Putamen (tissue), 1 donor: ENCODE results near the gene PTPN13.
"Not testable (repeated sequence)": the region's sequence is repeated elsewhere in the genome, so short reads cannot be mapped to it uniquely, and the experiment has no call there.

Source experiments
- DNase-seq: peaks from one replicate; pipeline ENCODE4 v3.0.0-alpha.2; 2016; ENCODE audit warnings: low spot score

Gene PTPN13

DNA sequence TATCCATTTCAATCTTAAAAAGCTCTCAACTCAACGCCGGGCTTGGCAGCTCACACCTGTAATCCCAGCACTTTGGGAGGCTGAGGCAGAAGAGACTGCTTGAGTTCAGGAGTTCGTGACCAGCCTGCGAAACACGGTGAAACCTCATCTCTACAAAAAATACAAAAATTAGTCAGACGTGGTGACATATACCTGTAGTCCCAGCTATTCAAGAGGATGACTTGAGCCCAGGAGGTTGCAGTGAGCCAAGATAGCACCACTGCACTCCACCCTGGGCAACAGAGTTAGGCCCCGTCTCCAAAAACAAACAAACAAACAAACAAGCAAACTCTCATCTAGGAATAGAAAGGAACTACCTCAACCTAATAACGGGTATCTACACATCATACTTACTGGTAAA is 50.8 kb downstream of the PTPN13 start:
- no peak for DNase-seq

DNA sequence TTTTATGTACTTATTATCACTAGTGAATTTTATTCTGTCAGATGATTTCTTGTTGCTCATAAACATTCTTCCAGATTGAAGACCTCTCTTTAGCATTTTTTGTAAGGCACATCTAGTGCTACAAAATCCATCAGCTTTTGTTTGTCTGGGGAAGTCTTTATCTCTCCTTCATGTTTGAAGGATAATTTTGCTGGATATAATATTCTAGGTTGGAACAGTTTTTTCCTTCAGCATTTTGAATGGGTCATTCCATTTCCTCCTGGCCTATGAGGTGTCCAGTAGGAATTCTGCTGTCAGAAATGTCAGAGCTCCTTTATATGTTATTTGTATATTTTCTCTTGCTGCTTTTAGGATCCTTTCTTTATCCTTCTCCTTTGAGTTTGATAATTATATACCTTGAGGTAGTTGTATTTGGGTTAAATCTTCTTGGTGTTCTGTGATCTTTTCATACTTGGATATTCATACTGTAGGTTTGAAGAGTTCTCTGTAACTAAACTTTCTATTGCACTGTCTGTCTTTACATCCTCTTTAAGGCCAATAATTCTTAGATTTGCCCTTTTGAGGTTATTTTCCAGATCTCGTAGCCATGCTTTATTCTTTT is 58.3 kb downstream of the PTPN13 start:
- no peak for DNase-seq

DNA sequence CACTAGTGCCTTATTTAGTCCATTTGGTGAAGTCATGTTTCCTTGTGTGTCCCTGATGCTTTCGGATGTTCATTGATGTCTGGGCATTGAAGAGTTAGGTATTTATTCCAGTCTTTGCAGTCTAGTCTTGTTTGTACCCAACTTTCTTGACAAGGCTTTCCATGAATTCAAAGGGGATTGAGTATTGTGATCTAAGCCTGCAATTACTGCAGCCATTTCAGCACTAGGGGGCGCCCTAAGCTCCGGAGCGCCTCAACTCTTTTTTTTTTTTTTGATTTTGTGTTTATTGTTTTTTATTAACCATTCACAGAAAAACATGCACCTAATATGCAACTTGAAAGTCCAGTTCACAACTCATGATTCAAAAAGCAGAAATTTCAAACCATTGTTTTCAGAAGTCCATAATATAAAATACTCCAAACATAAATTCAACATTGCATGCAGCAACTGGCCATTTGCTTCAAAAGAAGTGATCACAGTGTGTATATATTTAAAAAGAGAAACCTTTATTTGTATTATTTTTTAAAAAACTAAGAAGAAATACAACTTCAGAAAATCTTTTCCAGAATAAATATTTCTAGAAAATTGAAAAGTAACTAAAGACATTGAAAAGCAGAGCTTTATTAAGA is 59.2 kb downstream of the PTPN13 start:
- DNase-seq, result no peak

DNA sequence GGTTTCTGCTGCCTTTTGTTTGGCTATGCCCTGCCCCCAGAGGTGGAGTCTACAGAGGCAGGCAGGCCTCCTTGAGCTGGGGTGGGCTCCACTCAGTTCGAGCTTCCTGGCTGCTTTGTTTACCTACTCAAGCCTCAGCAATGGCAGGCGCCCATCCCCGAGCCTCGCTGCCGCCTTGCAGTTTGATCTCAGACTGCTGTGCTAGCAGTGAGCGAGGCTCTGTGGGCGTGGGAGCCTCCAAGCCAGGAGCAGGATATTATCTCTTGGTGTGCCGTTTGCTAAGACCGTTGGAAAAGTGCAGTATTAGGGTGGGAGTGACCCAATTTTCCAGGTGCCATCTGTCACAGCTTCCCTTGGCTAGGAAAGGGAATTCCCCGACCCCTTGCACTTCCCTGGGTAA is 62.7 kb downstream of the PTPN13 start:
- DNase-seq, result not testable (repeated sequence)

DNA sequence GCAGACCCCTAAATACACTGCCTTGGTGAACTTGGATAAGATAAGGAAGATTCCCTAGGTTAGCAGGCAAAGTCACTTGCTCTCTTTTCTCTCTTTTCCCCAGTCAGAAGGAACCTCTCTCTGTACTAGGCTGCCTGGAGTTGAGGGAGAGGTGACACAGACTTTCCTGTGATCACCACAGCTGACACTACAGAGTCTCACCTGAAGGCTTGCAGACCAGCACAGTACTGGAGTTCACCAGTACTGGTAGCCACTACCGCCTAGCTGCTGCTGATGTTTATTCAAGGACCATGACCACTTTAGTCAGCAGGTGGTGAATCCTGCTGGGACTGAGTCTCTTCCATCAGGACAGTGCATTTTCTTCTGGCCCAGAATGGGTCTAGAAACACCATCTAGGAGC is 63.3 kb downstream of the PTPN13 start:
- no peak for DNase-seq

DNA sequence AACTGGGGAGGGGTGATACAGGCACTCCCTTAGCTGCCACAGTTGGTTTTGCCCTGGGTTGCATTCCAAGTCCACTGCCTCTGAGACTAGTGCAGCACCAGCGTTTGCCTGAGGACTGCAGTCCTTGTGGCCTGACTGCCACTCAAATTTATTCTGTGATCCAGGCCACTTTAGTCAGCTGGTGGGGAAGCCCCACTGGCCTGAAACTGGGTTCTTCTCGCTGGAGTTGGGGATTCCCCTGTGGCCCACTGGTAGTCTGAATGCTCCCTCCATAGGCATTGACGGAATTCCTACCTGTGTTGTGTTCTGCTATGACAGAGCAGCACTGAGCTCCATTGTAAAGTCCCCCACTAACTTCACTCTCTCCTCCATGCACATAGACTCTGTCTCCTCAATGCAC is 63.8 kb downstream of the PTPN13 start:
- DNase-seq, result no peak

DNA sequence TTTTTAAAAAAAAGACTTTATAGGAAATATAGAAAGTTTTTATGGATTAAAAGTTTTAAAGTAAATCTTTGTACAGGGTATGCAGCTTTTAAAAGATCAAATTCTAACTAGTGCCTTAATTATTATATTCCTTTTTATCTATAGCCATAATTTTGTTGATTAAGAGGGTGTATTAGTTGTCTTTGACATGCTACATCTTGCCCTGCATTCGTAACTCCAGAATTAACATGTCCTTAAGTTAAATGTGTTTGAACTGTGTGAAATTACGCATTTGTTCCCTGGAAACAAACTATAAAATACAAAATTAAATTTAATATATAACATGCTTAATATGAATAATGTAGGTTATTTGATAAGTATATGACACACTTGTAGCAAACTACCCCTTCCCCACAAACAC is 66.3 kb downstream of the PTPN13 start:
- no peak for DNase-seq

DNA sequence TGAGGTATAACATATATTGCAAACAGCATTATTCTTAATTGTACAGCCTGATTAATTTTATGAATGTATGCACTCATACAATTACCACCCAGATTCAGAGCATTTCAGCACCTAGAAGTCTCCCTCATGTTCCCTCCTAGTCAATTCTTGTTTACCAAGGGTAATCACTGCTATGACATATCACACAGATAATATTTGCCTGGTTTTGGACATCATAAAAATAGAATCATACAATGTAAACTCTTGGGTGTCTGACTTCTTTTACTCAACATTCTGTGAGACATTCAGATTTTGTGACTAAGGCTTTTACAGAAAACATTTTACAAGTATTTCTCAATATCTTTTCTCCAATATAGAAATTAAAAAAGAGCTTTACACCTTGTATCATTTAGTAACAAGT is 66.9 kb downstream of the PTPN13 start:
- no peak for DNase-seq

DNA sequence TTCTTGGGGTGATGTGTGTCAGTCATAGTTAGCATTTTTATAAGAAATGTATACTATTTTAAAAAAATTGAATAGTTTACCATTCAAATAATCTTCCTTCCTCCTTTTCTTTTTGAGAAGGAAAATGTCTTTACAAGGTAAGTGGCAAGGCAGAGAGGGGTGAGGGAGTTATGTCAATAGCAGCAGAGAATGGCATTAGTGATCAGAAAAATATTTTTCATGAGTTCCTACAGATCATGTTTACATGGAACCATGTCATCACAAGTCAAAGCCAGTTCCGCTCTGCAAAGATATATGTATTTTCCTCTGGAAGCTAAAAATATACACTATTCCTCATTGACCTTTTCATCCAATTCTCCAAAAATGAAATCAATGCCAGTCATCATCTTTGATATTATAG is 67.3 kb downstream of the PTPN13 start:
- DNase-seq, result no peak

DNA sequence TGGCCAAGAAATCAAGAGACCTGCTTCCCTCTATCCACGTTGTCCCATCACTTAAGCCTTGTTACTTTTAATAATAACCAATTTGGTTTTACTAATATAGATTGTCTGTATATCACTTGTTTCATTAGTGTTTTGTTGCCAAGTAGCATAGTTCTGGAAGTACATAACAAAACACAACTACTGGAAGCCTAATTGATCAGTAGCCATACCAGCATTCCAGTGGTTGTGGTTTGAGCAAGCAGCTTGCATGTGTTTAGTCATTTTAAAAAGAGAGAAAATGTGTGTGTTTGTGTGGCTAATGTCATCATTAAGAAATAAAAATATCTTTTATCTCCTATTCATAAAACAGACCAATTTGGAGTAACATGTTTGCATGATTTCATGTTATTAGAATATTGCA is 70.8 kb downstream of the PTPN13 start:
- no peak for DNase-seq

DNA sequence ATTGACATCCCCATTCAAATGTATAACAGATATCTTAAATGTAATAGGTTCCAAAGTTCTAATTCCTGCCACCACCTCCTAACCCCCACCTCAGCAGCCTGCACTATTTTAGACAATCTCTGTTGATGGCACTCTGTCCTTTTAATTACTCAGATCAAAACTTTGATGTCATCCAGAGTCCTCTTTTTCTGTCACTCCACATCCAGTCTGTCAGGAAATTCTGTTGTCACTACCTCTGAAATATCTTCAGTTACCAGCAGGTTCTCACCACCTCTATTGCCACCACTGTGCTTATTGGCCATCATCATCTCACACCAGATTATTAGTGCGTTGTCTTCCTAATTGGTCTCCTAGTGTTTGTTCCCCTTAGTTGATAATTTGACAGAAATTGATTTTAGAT is 76.2 kb downstream of the PTPN13 start:
- no peak for DNase-seq

DNA sequence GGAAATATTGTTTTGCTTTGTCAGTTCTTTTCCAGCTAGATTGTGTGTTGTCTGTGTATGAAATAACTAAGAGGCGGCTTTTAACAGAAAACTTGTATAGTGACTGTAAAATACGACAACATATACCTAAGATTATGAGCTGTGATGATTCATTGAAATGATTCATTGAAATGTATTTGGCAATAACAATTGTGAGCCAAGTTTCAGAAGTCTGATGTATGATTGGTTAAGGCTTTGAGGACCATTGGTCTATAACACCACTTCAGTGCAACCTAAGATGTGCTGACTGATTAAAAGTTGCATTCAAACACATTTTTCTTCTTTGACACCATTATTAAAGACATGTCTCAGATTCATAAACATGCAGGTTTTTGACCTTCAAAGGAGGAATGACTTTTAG is 76.6 kb downstream of the PTPN13 start:
- DNase-seq, result no peak

DNA sequence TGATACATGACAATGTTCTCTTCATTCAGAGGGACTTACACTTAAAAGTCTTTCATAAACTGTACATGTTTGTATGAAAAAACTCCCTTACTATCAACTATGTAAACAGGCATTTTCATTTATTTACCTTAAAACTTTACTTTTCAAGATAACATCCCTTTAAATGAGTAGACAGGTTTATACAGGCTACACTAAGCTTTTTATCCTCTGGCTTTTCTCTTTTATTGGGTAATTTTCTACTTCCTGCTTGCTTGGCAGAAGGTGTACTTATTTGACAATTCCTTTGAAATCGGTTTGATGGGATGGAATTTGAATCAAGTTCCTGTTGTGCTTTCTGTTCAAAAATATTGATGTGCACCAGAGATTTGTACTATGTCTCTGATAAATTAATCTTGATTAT is 81.4 kb downstream of the PTPN13 start:
- no peak for DNase-seq

DNA sequence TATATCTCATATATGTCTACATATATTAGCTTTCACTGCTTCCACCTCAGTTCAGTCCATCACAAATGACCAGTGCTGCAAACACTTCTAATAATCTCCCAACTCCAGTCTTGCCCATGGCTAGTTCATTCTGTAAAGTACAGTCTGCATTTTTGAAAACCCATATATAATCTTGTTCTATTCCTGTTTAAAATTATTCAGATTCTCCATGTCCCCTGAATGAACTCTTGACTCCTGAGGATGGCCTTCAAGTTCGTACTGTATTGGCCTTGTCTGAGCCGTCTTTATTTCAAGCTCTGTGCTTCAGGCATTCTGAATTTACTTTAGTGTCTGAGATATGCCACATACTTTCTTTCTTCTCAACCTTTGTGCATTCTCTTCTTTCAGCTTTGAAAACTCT is 84.7 kb downstream of the PTPN13 start:
- DNase-seq, result no peak

DNA sequence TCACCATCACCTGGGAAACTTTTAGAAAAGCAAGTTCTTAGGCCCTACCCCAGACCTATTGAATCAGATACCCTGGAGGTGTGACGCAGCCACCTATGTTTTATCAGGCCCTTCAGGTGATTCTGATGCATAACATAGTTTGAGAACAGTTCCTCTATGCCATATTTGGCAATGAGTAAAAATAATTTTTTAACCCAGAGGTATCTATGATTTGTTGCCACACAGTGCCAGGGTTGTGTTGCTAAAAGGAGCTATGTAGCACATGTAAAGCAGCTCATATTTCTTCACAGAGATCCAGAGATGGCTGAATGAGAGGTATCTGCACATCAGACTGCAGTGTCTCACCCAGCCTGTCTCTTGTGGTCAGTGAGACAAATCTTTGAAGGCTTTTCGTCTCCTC is 85.3 kb downstream of the PTPN13 start:
- no peak for DNase-seq

DNA sequence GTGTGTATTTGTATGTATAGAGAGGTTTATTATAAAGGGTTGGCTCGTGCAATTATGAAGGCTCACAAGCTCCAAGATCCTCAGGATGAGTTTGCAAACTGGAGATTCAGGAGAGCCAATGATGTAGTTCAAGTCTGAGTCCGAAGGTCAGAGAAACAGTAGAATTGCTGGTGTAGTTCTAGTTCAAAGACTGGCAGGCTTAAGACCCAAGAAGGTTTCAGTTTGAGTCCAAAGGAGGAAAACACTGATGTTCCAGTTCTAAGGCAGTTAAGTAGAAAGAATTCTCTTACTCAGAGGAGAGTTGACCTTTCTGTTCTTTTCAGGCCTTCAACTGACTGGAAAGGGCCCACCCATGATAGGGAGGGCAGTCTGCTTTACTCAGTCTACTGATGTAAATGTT is 89.1 kb downstream of the PTPN13 start:
- no peak for DNase-seq

DNA sequence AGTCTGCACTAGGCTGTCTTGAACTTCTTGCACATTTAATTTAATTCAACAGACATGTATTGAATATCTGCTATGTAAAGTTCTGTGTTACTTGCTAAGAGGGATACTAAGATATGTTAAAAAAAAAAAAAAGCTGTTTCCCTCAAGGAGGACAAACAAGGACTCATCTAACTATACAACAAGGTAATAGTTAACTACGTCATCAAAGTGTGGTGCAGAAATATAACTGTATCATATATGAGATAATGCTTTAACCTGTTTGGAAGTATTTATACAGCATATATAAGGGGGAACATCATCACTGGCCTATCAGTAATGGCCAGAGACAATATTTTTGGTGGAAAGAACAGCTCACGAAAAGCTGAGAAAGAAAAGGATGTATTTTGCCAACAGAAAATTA is 89.9 kb downstream of the PTPN13 start:
- no peak for DNase-seq

DNA sequence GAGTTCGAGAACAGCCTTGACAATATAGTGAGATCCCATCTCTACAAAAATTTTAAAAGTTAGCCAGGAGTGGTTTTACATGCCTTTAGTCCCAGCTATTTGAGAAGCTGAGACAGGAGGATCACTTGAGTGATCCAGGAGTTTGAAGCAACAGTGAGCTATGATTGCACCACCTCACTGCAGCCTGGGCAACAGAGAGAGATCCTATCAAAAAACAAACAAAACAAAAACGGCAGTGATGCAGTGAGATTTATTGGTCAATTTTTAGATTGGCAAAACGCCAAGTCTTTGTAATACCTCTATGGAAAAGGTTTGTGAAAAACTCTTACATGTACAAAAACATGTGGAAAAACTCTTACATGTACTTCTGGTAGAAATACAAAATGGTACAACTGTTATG is 91.3 kb downstream of the PTPN13 start:
- DNase-seq, result no peak

DNA sequence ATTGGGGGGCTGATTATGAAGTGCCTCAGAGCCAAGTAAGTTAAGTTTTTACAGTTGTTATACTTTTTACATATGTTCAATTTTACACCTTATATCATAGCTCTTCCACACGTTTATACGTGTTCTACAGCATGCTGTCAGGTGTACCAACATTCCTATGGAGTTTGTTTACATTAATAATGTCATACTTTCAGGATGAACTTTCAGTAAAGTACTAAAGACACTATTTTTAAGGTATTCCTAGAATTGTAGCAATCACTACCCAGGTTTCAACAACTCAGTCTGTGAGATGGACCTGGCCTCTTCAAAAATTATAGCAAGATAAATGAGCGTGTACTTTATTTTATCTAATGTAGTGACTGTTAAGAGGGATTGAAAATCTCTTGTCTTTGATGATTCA is 92.6 kb downstream of the PTPN13 start:
- no peak for DNase-seq

DNA sequence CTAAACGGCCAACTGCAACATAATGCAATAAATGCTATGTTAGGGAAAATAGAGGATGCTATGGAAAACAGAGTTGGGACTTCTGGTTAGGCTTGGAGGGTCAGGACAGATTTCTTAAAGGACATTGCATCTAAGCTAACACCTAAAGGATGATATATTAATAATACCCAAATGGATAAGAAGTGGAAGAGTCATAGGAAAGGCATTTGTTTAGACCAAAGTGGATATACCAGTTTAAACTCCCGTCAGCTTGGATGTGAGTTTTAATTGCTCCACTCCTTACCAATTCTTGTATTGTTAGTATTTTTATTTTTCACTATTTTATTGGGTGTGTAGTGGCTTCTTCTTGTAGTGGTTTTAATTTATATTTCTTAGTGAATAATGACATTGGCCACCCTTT is 93.9 kb downstream of the PTPN13 start:
- DNase-seq, result no peak

DNA sequence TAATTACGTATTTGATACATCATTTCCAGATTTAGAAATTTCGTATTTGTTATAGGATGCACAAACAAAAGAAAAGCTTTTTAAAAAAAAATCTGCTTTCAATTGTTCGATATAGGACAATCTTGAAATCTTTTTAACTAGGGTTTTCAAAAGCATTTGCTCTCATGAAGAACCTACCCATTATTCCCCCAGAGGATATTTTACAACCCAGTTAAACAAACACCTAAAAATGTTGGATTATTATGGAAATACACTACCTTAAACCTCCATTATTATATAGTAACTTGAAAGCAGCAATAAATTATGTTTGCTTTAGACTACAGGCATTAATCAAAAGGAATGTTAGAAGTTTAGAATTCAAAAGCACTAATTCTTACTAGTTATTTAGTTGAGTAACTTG is 110.5 kb downstream of the PTPN13 start:
- DNase-seq, result no peak

DNA sequence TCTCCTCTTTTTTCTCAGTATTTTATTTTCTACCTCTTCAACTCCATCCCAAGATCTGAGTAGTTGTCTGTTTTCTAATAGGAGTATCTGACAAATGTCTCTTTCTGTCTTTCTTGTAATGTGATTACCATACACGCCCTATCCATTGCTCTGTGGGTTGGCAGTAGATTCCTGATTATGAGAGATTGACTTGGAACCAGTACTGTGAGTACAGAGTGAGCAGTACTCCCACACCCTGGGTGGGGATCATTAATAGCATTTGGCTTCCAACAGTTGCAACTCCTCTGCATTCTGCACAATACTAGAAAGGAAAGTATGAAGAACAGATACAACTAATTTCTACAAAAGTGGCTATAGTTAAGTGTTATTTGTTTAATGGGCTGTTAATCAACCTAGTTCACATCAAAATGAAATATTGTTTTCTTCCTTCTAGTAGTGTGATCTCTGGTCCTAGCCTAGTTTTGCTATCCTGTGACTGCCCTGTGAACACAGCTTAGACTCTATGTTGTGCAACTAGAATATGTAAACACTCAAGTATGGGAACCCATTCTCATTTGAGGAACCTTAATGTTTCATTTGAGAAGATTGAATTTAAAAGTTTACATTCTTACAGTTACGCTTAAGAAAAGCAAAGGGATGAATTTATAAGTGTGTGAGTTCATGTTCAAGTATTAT is 112.9 kb downstream of the PTPN13 start:
- peak; percentile 69 for DNase-seq

DNA sequence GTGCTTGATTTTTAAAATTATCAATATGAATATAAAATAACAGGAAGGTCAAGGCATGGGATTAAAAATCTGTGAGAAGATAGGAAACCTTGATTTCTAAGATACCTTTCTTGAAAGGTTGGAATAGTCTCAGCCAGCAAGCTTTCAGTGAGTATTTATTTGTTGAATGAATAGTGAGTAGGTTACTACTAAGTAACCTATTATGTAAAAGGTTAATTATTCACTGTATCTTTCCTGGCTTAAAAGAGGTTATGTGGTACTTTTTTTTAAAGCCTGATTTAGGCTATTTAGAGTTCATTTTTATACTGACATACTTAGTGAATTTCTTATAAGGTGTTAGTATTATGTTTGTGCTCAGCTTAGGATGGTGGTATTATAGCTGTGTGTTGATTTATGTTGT is 123.5 kb downstream of the PTPN13 start:
- no peak for DNase-seq

DNA sequence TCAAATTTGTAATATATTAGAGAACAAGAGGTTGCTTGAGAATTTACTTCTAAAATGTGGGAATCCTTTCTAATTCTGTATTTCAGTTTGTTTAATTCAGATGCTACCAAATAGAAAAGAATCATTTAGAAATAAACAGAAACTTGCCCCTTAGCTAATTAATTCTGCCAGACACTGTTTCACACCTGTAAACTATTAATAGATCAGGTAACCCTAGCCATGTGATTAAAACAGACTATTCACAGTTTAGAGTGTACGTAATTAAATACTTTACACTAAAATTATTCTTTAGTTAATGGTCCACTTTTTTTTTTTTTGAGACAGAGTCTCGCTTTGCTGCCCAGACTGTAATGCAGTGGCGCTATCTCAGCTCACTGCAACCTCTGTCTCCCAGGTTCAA is 124.0 kb downstream of the PTPN13 start:
- no peak for DNase-seq
